Caco-2 (cell line): ENCODE data around the gene HDAC4. TPM values are rescaled to one million over a fixed set of nuclear protein-coding genes. Genes with fewer than 3 reads are reported as not detected.

ENCODE experiments used
- BruUV-seq: library from RNA; stranded (reverse); fragments of 400-500 nt; replicated peaks from 2 replicates; lab custom pipeline; 2021; lab: Mats Ljungman, UMichigan
- CTCF ChIA-PET: fragments of 300-600 bp; sonication (Branson Sonifier 250); formaldehyde crosslinking; loops from one replicate; lab custom pipeline; 2022; ENCODE audit warnings: antibody characterized with exemption; lab: Charles Lee
- POLR2A ChIA-PET: fragments of 300-600 bp; sonication (Branson Sonifier 250); formaldehyde crosslinking; loops from one replicate; lab custom pipeline; 2022; ENCODE audit warnings: antibody characterized with exemption; lab: Charles Lee
- DNase-seq, 2 experiments: peaks; one replicate each; pipeline versions ENCODE4 v3.0.0 to v3.0.0-alpha.2; 2020 to 2022
- H3K27me3 ChIP-seq: replicated peaks from 2 replicates; pipeline ENCODE4 v1.6.0; 2011; ENCODE audit warnings: low read length; ENCODE audit not compliant: control insufficient read depth, insufficient read depth
- H3K36me3 ChIP-seq: 2 replicates; pipeline ENCODE4 v1.5.1; 2011; ENCODE audit warnings: low read length; ENCODE audit not compliant: control insufficient read depth, insufficient read depth
- H3K4me1 ChIP-seq: fragments of 250-450 bp; sonication (Bioruptor Pico); 2 replicates; pipeline ENCODE4 v1.5.1; 2020; ENCODE audit warnings: mild to moderate bottlenecking
- H3K4me3 ChIP-seq: 2 replicates; pipeline ENCODE4 v1.5.1; 2011; ENCODE audit warnings: low read depth, mild to moderate bottlenecking, control low read depth, low read length
- H3K9me3 ChIP-seq: fragments of 250-450 bp; sonication (Bioruptor Pico); 2 replicates; pipeline ENCODE4 v1.5.1; 2020; ENCODE audit warnings: mild to moderate bottlenecking, moderate library complexity
- H3K27ac Mint-ChIP-seq: one replicate; pipeline ENCODE4 v1.8.0; 2022; ENCODE audit warnings: mixed read lengths; ENCODE audit not compliant: unreplicated experiment
- H3K27me3 Mint-ChIP-seq: one replicate; pipeline ENCODE4 v1.8.0; 2022; ENCODE audit warnings: mixed read lengths; ENCODE audit not compliant: insufficient read depth, unreplicated experiment
- H3K36me3 Mint-ChIP-seq: one replicate; pipeline ENCODE4 v1.8.0; 2022; ENCODE audit warnings: mild to moderate bottlenecking, mixed read lengths; ENCODE audit not compliant: insufficient read depth, unreplicated experiment
- H3K4me1 Mint-ChIP-seq: one replicate; pipeline ENCODE4 v1.8.0; 2022; ENCODE audit warnings: low read depth, mixed read lengths; ENCODE audit not compliant: unreplicated experiment
- H3K4me3 Mint-ChIP-seq: one replicate; pipeline ENCODE4 v1.8.0; 2022; ENCODE audit warnings: mild to moderate bottlenecking, moderate library complexity, mixed read lengths; ENCODE audit not compliant: unreplicated experiment
- H3K9me3 Mint-ChIP-seq: one replicate; pipeline ENCODE4 v1.8.0; 2022; ENCODE audit warnings: mixed read lengths; ENCODE audit not compliant: unreplicated experiment
- CTCF ChIP-seq, 2 experiments: fragments of 200-600 bp in 1 of 2; IDR thresholded peaks; 1 replicate in 1 of 2; 2 replicates in 1 of 2; pipeline versions ENCODE4 v1.5.1 to v1.8.0; 2011 to 2022; ENCODE audit warnings: antibody characterized with exemption in 1 of 2, control low read depth in 1 of 2, inconsistent platforms in 1 of 2, low read depth in 1 of 2, low read length in 1 of 2, mild to moderate bottlenecking in 1 of 2, moderate library complexity in 1 of 2; ENCODE audit not compliant: insufficient read depth in 1 of 2, severe bottlenecking in 1 of 2, unreplicated experiment in 1 of 2
- intact Hi-C: fragments of 100-400 bp; cut with micrococcal nuclease; formaldehyde crosslinking; loops from one replicate; pipeline ENCODE4 v1.10.0; 2022; ENCODE audit not compliant: unreplicated experiment
- total RNA-seq: library from RNA; stranded (reverse); gene quantifications from 2 replicates; pipeline ENCODE4 v1.2.3, GENCODE V29; 2022

HDAC4 gene
- total RNA-seq, 1 experiment from 2014 or later: 15.5 TPM

- intact Hi-C loops: no loop called here
- H3K4me1 Mint-ChIP-seq: no peaks in the 10 kb centered on the region
Observed at GRCh38 chr2:239146741-239147181, 254.1 kb downstream of the HDAC4 start.

GRCh38 chr2:239146011-239146641 lies 254.7 kb downstream of the HDAC4 start:
- Mint-ChIP-seq H3K4me3 (no peak overlapping the region), H3K27ac (no peak overlapping the region), H3K9me3 (no peaks in the 10 kb centered on the region), H3K4me1 (no peaks in the 10 kb centered on the region), H3K27me3 (no peaks in the 10 kb centered on the region), H3K36me3 (no peaks in the 10 kb centered on the region)
- BruUV-seq: no TSS peak
- ChIA-PET POLR2A (no interaction called here), CTCF (no interaction called here)
- intact Hi-C loops: no loop called here
- TF ChIP-seq CTCF (IDR thresholded peaks at IDR 0.05; ENCODE audit: insufficient read depth in 1 of 2, low read depth in 1 of 2, low read length in 1 of 2, severe bottlenecking in 1 of 2, unreplicated experiment in 1 of 2): no peak
- Histone ChIP-seq H3K36me3 (no peaks in the 10 kb centered on the region; the same call in 1 of the 2 replicates), H3K27me3 (no peaks in the 10 kb centered on the region), H3K9me3 (no peaks in the 10 kb centered on the region), H3K4me3 (no peak overlapping the region), H3K4me1 (no peaks in the 10 kb centered on the region)
- DNase-seq: no peak

More at GRCh38 chr2:239146741-239147181, 254.1 kb downstream of the HDAC4 start:
- no peaks in the 10 kb centered on the region for H3K9me3 Mint-ChIP-seq
- POLR2A ChIA-PET: no interaction called here
- no peak overlapping the region for H3K4me3 Mint-ChIP-seq
- no peak overlapping the region for H3K27ac Mint-ChIP-seq
- no TSS peak for BruUV-seq
- no peak for DNase-seq
- H3K36me3 Mint-ChIP-seq: no peaks in the 10 kb centered on the region
- no peaks in the 10 kb centered on the region for H3K9me3 ChIP-seq
- no peaks in the 10 kb centered on the region; the same call in 1 of the 2 replicates for H3K36me3 ChIP-seq
- CTCF ChIA-PET: no interaction called here
- no peaks in the 10 kb centered on the region for H3K27me3 ChIP-seq
- no peaks in the 10 kb centered on the region for H3K27me3 Mint-ChIP-seq
- TF ChIP-seq CTCF (IDR thresholded peaks at IDR 0.05; ENCODE audit: insufficient read depth in 1 of 2, low read depth in 1 of 2, low read length in 1 of 2, severe bottlenecking in 1 of 2, unreplicated experiment in 1 of 2): no peak
- no peak overlapping the region for H3K4me3 ChIP-seq
- no peaks in the 10 kb centered on the region for H3K4me1 ChIP-seq

- Mint-ChIP-seq H3K4me3 (no peak overlapping the region), H3K27ac (no peak overlapping the region), H3K9me3 (no peaks in the 10 kb centered on the region), H3K27me3 (no peaks in the 10 kb centered on the region), H3K36me3 (no peaks in the 10 kb centered on the region), H3K4me1 (no peaks in the 10 kb centered on the region)
- no peak for TF ChIP-seq CTCF (IDR thresholded peaks at IDR 0.05; ENCODE audit: insufficient read depth in 1 of 2, low read depth in 1 of 2, low read length in 1 of 2, severe bottlenecking in 1 of 2, unreplicated experiment in 1 of 2)
- no peaks in the 10 kb centered on the region; the same call in 1 of the 2 replicates for H3K36me3 ChIP-seq
- no peaks in the 10 kb centered on the region for H3K4me1 ChIP-seq
- no peaks in the 10 kb centered on the region for H3K9me3 ChIP-seq
- no peaks in the 10 kb centered on the region for H3K27me3 ChIP-seq
- no TSS peak for BruUV-seq
- H3K4me3 ChIP-seq: no peak overlapping the region
- ChIA-PET CTCF (no interaction called here), POLR2A (no interaction called here)
- intact Hi-C loops: no loop called here
- DNase-seq: no peak
Observed at GRCh38 chr2:239145601-239146000, 255.2 kb downstream of the HDAC4 start.
